ENCODE measurements around the gene RNH1. TPM values are rescaled to one million over a fixed set of nuclear protein-coding genes. Genes with fewer than 3 reads are reported as not detected.
"Not testable (repeated sequence)": the region's sequence is repeated elsewhere in the genome, so short reads cannot be mapped to it uniquely, and the experiment has no call there.

RNH1 gene
- total RNA-seq, 2 experiments from 2014 or later, result 127 to 134 TPM

DNA sequence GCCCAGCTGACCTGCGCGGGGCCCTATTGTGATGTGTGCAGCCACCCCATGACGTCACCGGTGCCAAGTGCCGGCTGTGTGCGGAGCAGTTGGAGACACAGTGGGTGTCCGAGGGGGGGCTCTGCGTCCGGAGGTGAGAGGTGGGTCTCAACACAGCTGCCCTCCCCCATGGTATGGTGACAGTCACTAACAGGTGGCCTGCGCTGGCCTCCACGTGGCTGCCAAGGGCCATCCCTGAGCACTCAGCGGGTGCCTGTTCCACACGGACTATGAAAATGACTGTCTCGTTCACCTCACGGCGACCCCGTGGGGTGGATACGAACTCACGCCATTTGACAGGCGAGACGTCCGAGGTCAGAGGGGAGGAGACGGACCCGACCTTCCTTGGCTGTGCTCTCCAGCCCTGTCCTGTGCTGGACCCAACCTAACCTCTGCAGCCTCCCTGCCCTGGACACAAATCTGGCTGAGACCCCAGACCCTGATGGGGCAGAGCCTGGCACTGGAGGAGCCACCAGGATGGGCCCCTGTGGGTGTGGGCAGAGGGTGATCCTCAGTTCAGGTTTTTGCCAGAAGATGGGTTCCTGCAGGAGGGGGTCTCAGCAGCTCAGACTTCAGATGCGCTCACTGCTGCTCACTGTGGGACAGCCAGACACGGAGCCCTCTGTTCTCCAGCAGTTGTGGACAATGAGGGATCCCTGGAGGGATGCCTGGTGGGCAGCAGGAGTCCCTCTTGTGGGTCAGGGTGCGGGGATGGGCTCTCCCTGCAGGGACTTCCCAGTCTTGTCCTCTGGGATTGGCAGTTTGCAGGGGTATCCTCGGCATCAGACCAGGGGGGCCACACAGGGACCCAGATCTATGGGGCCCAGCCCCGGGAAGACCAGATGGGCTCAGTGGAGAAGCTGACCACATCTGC lies 22.0 kb upstream of the RNH1 start:
- Mint-ChIP-seq H3K4me3 (no peak overlapping the region), H3K4me1 (ENCODE audit: low read depth) (no peaks in the 10 kb centered on the region), H3K27me3 (no peaks in the 10 kb centered on the region), H3K27ac (no peak overlapping the region), H3K9me3 (no peaks in the 10 kb centered on the region), H3K36me3 (peaks cover 5% of the 10 kb centered on the region)
- DNase-seq, result no peak
- ChIA-PET POLR2A (no interaction called here), CTCF (interaction anchor here (1.7 kb wide), 1 partner anchor 11 kb away, joined by 5 read pairs; no protein-coding TSS in a partner anchor)
- intact Hi-C loops (cut with micrococcal nuclease), result no loop called here

DNA sequence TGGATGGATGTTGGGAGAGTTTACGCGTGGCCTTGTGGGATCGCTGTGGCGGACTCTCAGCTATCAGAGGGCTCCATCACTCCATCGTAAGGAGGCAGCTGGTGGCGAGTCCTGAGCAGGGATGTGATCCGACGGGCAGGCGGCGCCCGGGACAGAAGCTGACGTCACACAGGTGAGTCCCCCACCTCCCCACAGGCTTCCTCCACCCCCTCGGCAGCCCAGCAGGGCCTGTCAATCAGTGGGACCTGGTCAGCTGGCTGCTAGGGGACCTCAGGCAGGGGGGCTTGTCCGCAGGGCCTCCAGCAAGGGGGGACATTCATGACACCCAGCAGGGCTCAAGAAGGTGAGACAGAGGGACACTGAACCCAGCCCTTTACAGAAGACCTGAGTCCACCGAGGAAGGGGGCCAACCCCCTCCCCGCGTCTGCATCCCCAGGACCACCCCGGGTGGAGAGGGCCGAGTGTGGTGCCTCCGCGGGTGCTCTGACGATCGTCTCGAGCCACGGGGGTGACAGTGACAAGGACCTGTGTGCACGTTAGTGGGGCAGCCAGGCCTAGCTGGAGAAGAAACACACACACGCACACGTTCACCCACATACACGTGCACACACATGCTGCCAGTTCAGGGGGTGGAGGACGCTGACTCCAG lies 21.2 kb upstream of the RNH1 start:
- H3K36me3 Mint-ChIP-seq, result peaks cover 5% of the 10 kb centered on the region
- intact Hi-C loops (cut with micrococcal nuclease), result no loop called here
- ChIA-PET POLR2A (no interaction called here), CTCF (interaction anchor here (1.7 kb wide), 1 partner anchor 10 kb away, joined by 5 read pairs; no protein-coding TSS in a partner anchor)
- no peak overlapping the region for H3K27ac Mint-ChIP-seq
- no peaks in the 10 kb centered on the region for H3K4me1 Mint-ChIP-seq (ENCODE audit: low read depth)
- no peaks in the 10 kb centered on the region for H3K9me3 Mint-ChIP-seq
- H3K4me3 Mint-ChIP-seq, result no peak overlapping the region
- DNase-seq, result no peak
- H3K27me3 Mint-ChIP-seq, result no peaks in the 10 kb centered on the region

DNA sequence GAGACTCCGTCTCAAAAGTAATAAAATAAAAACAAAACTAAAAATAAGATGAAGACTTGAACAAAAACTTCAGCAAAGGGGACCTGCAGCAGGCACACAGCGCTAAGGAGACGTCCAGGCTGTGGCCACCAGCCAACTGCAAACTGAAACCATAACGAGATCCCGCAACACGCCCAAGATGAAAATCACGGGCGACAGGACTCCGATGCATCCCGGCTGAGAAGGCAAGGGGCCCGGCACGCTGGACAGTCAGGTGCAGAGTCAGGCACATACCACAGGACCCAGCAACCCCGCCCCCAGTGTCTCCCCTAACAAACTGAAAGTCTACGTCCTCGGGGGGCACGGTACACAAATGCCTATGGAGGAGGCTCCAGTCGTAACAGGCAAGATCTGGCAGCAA lies 19.1 kb upstream of the RNH1 start:
- POLR2A ChIA-PET, result no interaction called here
- Mint-ChIP-seq H3K9me3 (no peaks in the 10 kb centered on the region), H3K27me3 (no peaks in the 10 kb centered on the region), H3K36me3 (no peaks in the 10 kb centered on the region), H3K27ac (no peak overlapping the region), H3K4me1 (ENCODE audit: low read depth) (no peaks in the 10 kb centered on the region), H3K4me3 (no peak overlapping the region)
- CTCF ChIA-PET, result no interaction called here
- intact Hi-C loops (cut with micrococcal nuclease), result no loop called here
- DNase-seq, result no peak

DNA sequence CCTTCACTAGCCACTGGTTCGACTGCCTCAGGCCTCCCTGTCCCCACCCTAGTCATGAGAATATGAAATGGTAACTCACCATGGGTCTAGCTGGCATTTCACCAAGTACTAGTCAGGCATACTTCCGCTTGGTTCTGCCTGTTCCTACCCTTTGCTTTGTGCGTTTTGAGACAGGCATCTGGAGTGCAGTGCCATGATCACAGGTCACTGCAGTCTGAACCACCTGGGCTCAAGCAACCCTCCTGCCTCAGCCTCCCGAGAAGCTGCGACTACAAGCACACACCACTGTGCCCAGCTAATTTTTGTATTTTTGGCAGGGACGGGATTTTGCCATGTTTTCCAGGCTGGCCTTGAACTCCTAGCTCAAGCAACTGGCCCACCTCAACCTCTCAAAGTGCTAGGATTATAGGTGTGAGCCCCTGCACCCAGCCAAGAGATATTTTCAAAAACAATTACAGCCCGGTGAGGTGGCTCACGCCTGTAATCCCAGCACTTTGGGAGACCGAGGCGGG lies 14.2 kb upstream of the RNH1 start:
- Mint-ChIP-seq H3K4me1 (ENCODE audit: low read depth) (peaks cover 8% of the 10 kb centered on the region), H3K9me3 (peaks cover 13% of the 10 kb centered on the region), H3K36me3 (peaks cover 5% of the 10 kb centered on the region), H3K27me3 (no peaks in the 10 kb centered on the region), H3K27ac (no peak overlapping the region), H3K4me3 (no peak overlapping the region)
- ChIA-PET CTCF (interaction anchor here (1.5 kb wide), 1 partner anchor 33 kb away, joined by 3 read pairs; no protein-coding TSS in a partner anchor), POLR2A (no interaction called here)
- intact Hi-C loops (cut with micrococcal nuclease), result no loop called here
- no peak for DNase-seq

GRCh38 chr11:520428-521176 lies 13.6 kb upstream of the RNH1 start:
- ChIA-PET POLR2A (no interaction called here), CTCF (no interaction called here)
- Mint-ChIP-seq H3K9me3 (peaks cover 14% of the 10 kb centered on the region), H3K36me3 (peaks cover 5% of the 10 kb centered on the region), H3K27ac (no peak overlapping the region), H3K27me3 (no peaks in the 10 kb centered on the region), H3K4me3 (no peak overlapping the region), H3K4me1 (ENCODE audit: low read depth) (peaks cover 8% of the 10 kb centered on the region)
- DNase-seq, result peak; percentile 40
- intact Hi-C loops (cut with micrococcal nuclease), result no loop called here

GRCh38 chr11:518463-519202 lies 11.6 kb upstream of the RNH1 start:
- H3K27ac Mint-ChIP-seq, result peak overlapping the region; percentile 44
- ChIA-PET POLR2A (interaction anchor here (0.9 to 1.8 kb wide), 5 partner anchors 12 to 103 kb away, joined by 3 to 7 read pairs (median 5); partner anchors contain the start of gene HRAS), CTCF (interaction anchor here (0.6 to 2.0 kb wide), 37 partner anchors 10 to 303 kb away, joined by 3 to 40 read pairs (median 4); partner anchors contain the start of genes ANO9, HRAS, LRRC56 and RNH1)
- H3K9me3 Mint-ChIP-seq, result peaks cover 14% of the 10 kb centered on the region
- H3K4me3 Mint-ChIP-seq, result peak overlapping the region; percentile 78
- intact Hi-C loops (cut with micrococcal nuclease), result loop anchor here (1.0 kb wide), 1 partner anchor 11 kb away; the partner anchor contains the start of gene RNH1
- peaks cover 5% of the 10 kb centered on the region for H3K36me3 Mint-ChIP-seq
- peak; percentile 93 for DNase-seq
- peaks cover 8% of the 10 kb centered on the region for H3K4me1 Mint-ChIP-seq (ENCODE audit: low read depth)
- H3K27me3 Mint-ChIP-seq, result no peaks in the 10 kb centered on the region

GRCh38 chr11:516918-517685 lies 10.1 kb upstream of the RNH1 start:
- H3K4me3 Mint-ChIP-seq; H3K36me3 Mint-ChIP-seq; POLR2A ChIA-PET; intact Hi-C loops (cut with micrococcal nuclease); H3K4me1 Mint-ChIP-seq (ENCODE audit: low read depth); H3K27ac Mint-ChIP-seq; H3K27me3 Mint-ChIP-seq: not testable (repeated sequence)
- CTCF ChIA-PET, result interaction anchor here (0.9 kb wide), 1 partner anchor 68 kb away, joined by 3 read pairs; no protein-coding TSS in a partner anchor
- H3K9me3 Mint-ChIP-seq, result peaks cover 14% of the 10 kb centered on the region
- DNase-seq, result peak; percentile 7

DNA sequence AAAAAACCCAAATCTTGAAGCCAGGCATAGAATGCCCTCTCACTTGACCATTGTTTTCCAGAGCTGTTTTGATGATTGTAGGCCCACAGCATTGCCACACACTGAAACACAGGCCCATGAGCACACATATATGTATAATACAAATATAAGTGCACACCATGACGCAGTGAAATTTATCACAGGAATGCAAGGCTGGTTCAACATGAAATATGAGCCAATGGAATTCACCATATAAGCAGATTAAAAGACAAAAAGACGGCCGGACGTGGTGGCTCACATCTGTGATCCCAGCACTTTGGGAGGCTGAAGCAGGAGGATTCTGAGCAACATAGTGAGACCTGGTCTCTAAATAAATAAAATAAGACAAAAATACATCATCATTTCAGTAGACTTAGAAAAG lies 9.4 kb upstream of the RNH1 start:
- Mint-ChIP-seq H3K27ac (no peak overlapping the region), H3K27me3 (no peaks in the 10 kb centered on the region), H3K4me3 (no peak overlapping the region), H3K4me1 (ENCODE audit: low read depth) (peaks cover 8% of the 10 kb centered on the region), H3K9me3 (peaks cover 14% of the 10 kb centered on the region), H3K36me3 (peaks cover 10% of the 10 kb centered on the region)
- DNase-seq, result no peak
- CTCF ChIA-PET, result interaction anchor here (0.9 to 1.1 kb wide), 2 partner anchors 68 to 110 kb away, joined by 3 read pairs; no protein-coding TSS in a partner anchor
- intact Hi-C loops (cut with micrococcal nuclease), result no loop called here
- POLR2A ChIA-PET, result no interaction called here

- ChIA-PET CTCF (no interaction called here), POLR2A (no interaction called here)
- Mint-ChIP-seq H3K4me3 (no peak overlapping the region), H3K27ac (no peak overlapping the region), H3K27me3 (no peaks in the 10 kb centered on the region), H3K36me3 (peaks cover 11% of the 10 kb centered on the region), H3K4me1 (ENCODE audit: low read depth) (peaks cover 2% of the 10 kb centered on the region), H3K9me3 (peaks cover 14% of the 10 kb centered on the region)
- intact Hi-C loops (cut with micrococcal nuclease), result no loop called here
- no peak for DNase-seq
Observed at GRCh38 chr11:515131-515530, 8.1 kb upstream of the RNH1 start.

GRCh38 chr11:514606-515005 lies 7.6 kb upstream of the RNH1 start:
- CTCF ChIA-PET, result no interaction called here
- POLR2A ChIA-PET, result no interaction called here

More at GRCh38 chr11:514606-515005, 7.6 kb upstream of the RNH1 start:
- Mint-ChIP-seq H3K4me1 (ENCODE audit: low read depth) (peaks cover 2% of the 10 kb centered on the region), H3K9me3 (peaks cover 14% of the 10 kb centered on the region), H3K27ac (no peak overlapping the region), H3K27me3 (no peaks in the 10 kb centered on the region), H3K4me3 (no peak overlapping the region), H3K36me3 (peaks cover 16% of the 10 kb centered on the region)
- intact Hi-C loops (cut with micrococcal nuclease), result no loop called here
- DNase-seq, result no peak

Measured in activated CD4-positive, alpha-beta memory T cell treated with anti-CD3 and anti-CD28 coated beads for 36 hours (primary cell).